ENCODE results near the gene TERB1.

- TF ChIP-seq CTCF (IDR thresholded peaks at IDR 0.05) = no peak
- no peak for TF ChIP-seq POLR2A (IDR thresholded peaks at IDR 0.05)
Measured at GRCh38 chr16:66750279-66751052, 50.9 kb downstream of the TERB1 start.
